GM11168 (cell line): ENCODE results near the gene HOXA7.

Experiments
- in situ Hi-C: fragments of 300-500 bp; cut with MboI; formaldehyde crosslinking; loops from one replicate; pipeline ENCODE4 v1.12.0; 2022; ENCODE audit warnings: low sequenced_read_pairs; ENCODE audit not compliant: unreplicated experiment

HOXA7 gene

GRCh38 chr7:27156508-27156898 is at the start of gene HOXA7:
Gene HOXA7 (minus strand): TSS chr7:27156675. CDS start chr7:27156545, 130 bp downstream.
- in situ Hi-C loops, result loop anchor here (10.0 kb wide), 2 partner anchors 652 to 792 kb away; no protein-coding TSS in a partner anchor

- in situ Hi-C loops, result loop anchor here (10.0 to 25.0 kb wide), 3 partner anchors 382 to 719 kb away; no protein-coding TSS in a partner anchor
These were observed 49.1 kb upstream of the HOXA7 start for GRCh38 chr7:27205325-27206280.

GRCh38 chr7:27204851-27205322 is 48.4 kb upstream of the HOXA7 start:
- in situ Hi-C loops, result loop anchor here (10.0 to 25.0 kb wide), 3 partner anchors 382 to 720 kb away; no protein-coding TSS in a partner anchor

- in situ Hi-C loops, result loop anchor here (10.0 to 25.0 kb wide), 3 partner anchors 383 to 721 kb away; no protein-coding TSS in a partner anchor
These were observed 47.6 kb upstream of the HOXA7 start for GRCh38 chr7:27203964-27204594.

- in situ Hi-C loops, result loop anchor here (10.0 to 25.0 kb wide), 3 partner anchors 384 to 721 kb away; no protein-coding TSS in a partner anchor
These were observed 47.0 kb upstream of the HOXA7 start for GRCh38 chr7:27203365-27203953.

- in situ Hi-C loops, result loop anchor here (10.0 to 25.0 kb wide), 3 partner anchors 385 to 722 kb away; no protein-coding TSS in a partner anchor
These were observed 46.3 kb upstream of the HOXA7 start for GRCh38 chr7:27202862-27203134.

- in situ Hi-C loops, result loop anchor here (10.0 to 25.0 kb wide), 3 partner anchors 385 to 723 kb away; no protein-coding TSS in a partner anchor
These were observed 45.8 kb upstream of the HOXA7 start for GRCh38 chr7:27202018-27202861.

GRCh38 chr7:27201580-27202017 is 45.1 kb upstream of the HOXA7 start:
- in situ Hi-C loops, result loop anchor here (10.0 to 25.0 kb wide), 3 partner anchors 386 to 723 kb away; no protein-coding TSS in a partner anchor

- in situ Hi-C loops, result loop anchor here (10.0 to 25.0 kb wide), 3 partner anchors 386 to 724 kb away; no protein-coding TSS in a partner anchor
These were observed 44.5 kb upstream of the HOXA7 start for GRCh38 chr7:27200761-27201579.

- in situ Hi-C loops, result loop anchor here (10.0 to 25.0 kb wide), 4 partner anchors 387 to 1338 kb away; no protein-coding TSS in a partner anchor
These were observed 43.6 kb upstream of the HOXA7 start, which contains the start of gene HOXA13 for GRCh38 chr7:27199849-27200760. Gene HOXA13 (minus strand): TSS chr7:27200091. CDS start chr7:27200077, 14 bp downstream.

GRCh38 chr7:27198871-27199801 is 42.7 kb upstream of the HOXA7 start:
- in situ Hi-C loops, result loop anchor here (25.0 kb wide), 1 partner anchor 1337 kb away; no protein-coding TSS in a partner anchor

- in situ Hi-C loops, result loop anchor here (25.0 kb wide), 1 partner anchor 1336 kb away; no protein-coding TSS in a partner anchor
These were observed 41.8 kb upstream of the HOXA7 start for GRCh38 chr7:27198138-27198841.

GRCh38 chr7:27197137-27198042 is 40.9 kb upstream of the HOXA7 start:
- in situ Hi-C loops, result loop anchor here (25.0 kb wide), 1 partner anchor 1335 kb away; no protein-coding TSS in a partner anchor

- in situ Hi-C loops, result loop anchor here (25.0 kb wide), 1 partner anchor 1334 kb away; no protein-coding TSS in a partner anchor
These were observed 39.9 kb upstream of the HOXA7 start for GRCh38 chr7:27196287-27196767.
